Activated T-cell treated with anti-CD3 and anti-CD28 coated beads, Interleukin-2, amount 50 U/mL, for 72 hours (primary cell): ENCODE results near the gene PCNT. TPM values are rescaled to one million over a fixed set of nuclear protein-coding genes. Genes with fewer than 3 reads are reported as not detected.
"Not testable (repeated sequence)": the region's sequence is repeated elsewhere in the genome, so short reads cannot be mapped to it uniquely, and the experiment has no call there.

Source experiments
- ATAC-seq, 2 donors: fragments of 150-1000 bp; cut with Tn5 transposase; replicated peaks in 1 of 2; 2 replicates each; pipeline ENCODE4 v1.10.0; 2021; ENCODE audit warnings: moderate library complexity in 2 of 2, mild to moderate bottlenecking in 1 of 2
- DNase-seq, 2 donors: peaks; one replicate each; pipeline ENCODE4 v3.0.0; 2021 to 2022; ENCODE audit warnings: mixed read lengths in 1 of 2
- H3K27ac Mint-ChIP-seq: one replicate; pipeline ENCODE4 v1.8.0; 2022; ENCODE audit warnings: mild to moderate bottlenecking, moderate library complexity, mixed read lengths
- H3K27me3 Mint-ChIP-seq: one replicate; pipeline ENCODE4 v1.8.0; 2022; ENCODE audit warnings: low read depth, mixed read lengths
- H3K36me3 Mint-ChIP-seq, 2 donors: one replicate each; pipeline ENCODE4 v1.8.0; 2022; ENCODE audit warnings: mixed read lengths in 2 of 2, mild to moderate bottlenecking in 1 of 2; ENCODE audit not compliant: insufficient read depth in 2 of 2
- H3K4me1 Mint-ChIP-seq: one replicate; pipeline ENCODE4 v1.8.0; 2022; ENCODE audit warnings: low read depth, mixed read lengths
- H3K4me3 Mint-ChIP-seq, 2 donors: one replicate each; pipeline ENCODE4 v1.8.0; 2022; ENCODE audit warnings: mild to moderate bottlenecking in 2 of 2, mixed read lengths in 2 of 2, moderate library complexity in 2 of 2
- H3K9me3 Mint-ChIP-seq, 2 donors: one replicate each; pipeline ENCODE4 v1.8.0; 2022; ENCODE audit warnings: mixed read lengths in 2 of 2
- total RNA-seq, 2 donors: library from RNA; stranded (reverse); gene quantifications; one replicate each; pipeline ENCODE4 v1.2.3, GENCODE V29; 2022

The PCNT gene
- total RNA-seq, 2 donors from 2014 or later: 69.6 to 83.5 TPM

GRCh38 chr21:46428987-46429710 is 105.2 kb downstream of the PCNT start:
- Mint-ChIP-seq H3K4me3 (no peak overlapping the region), H3K9me3 (no peaks in the 10 kb centered on the region), H3K27me3 (no peaks in the 10 kb centered on the region), H3K4me1 (peaks cover 13% of the 10 kb centered on the region), H3K36me3 (peaks cover 2 to 8% of the 10 kb centered on the region in 2 donors), H3K27ac (no peak overlapping the region)
- DNase-seq (no peak), ATAC-seq (no peak)

- Mint-ChIP-seq H3K9me3 (no peaks in the 10 kb centered on the region), H3K4me1 (peaks cover 6% of the 10 kb centered on the region), H3K27me3 (no peaks in the 10 kb centered on the region), H3K27ac (no peak overlapping the region), H3K36me3 (peaks cover 2 to 9% of the 10 kb centered on the region in 2 donors), H3K4me3 (no peak overlapping the region)
- DNase-seq: no peak
- ATAC-seq: no peak
These were observed 106.1 kb downstream of the PCNT start for GRCh38 chr21:46429754-46430681.

GRCh38 chr21:46431448-46431847 is 107.5 kb downstream of the PCNT start:
- Mint-ChIP-seq H3K4me1 (no peaks in the 10 kb centered on the region), H3K36me3 (peaks cover 2 to 10% of the 10 kb centered on the region in 2 donors), H3K4me3 (no peak overlapping the region), H3K27ac (no peak overlapping the region), H3K27me3 (no peaks in the 10 kb centered on the region), H3K9me3 (no peaks in the 10 kb centered on the region)
- no peak for ATAC-seq
- DNase-seq: no peak

GRCh38 chr21:46431884-46432488 is 108.0 kb downstream of the PCNT start:
- no peaks in the 10 kb centered on the region for H3K27me3 Mint-ChIP-seq
- H3K27ac Mint-ChIP-seq: no peak overlapping the region
- peaks cover 2 to 10% of the 10 kb centered on the region in 2 donors for H3K36me3 Mint-ChIP-seq
- no peak for ATAC-seq
- DNase-seq: no peak
- no peaks in the 10 kb centered on the region for H3K9me3 Mint-ChIP-seq
- H3K4me3 Mint-ChIP-seq: no peak overlapping the region
- no peaks in the 10 kb centered on the region for H3K4me1 Mint-ChIP-seq

- DNase-seq, H3K4me3 Mint-ChIP-seq, ATAC-seq, H3K4me1 Mint-ChIP-seq, H3K9me3 Mint-ChIP-seq, H3K27ac Mint-ChIP-seq, H3K27me3 Mint-ChIP-seq: not testable (repeated sequence)
- H3K36me3 Mint-ChIP-seq: peaks cover 2 to 14% of the 10 kb centered on the region in 2 donors
These were observed 109.2 kb downstream of the PCNT start for GRCh38 chr21:46433116-46433515.

- no peak overlapping the region for H3K4me3 Mint-ChIP-seq
- H3K4me1 Mint-ChIP-seq: no peaks in the 10 kb centered on the region
- peaks cover 2 to 16% of the 10 kb centered on the region in 2 donors for H3K36me3 Mint-ChIP-seq
- H3K27ac Mint-ChIP-seq: no peak overlapping the region
- no peaks in the 10 kb centered on the region for H3K9me3 Mint-ChIP-seq
- ATAC-seq: peak; percentile 18 to 24
- no peaks in the 10 kb centered on the region for H3K27me3 Mint-ChIP-seq
- no peak for DNase-seq
These were observed 110.5 kb downstream of the PCNT start for GRCh38 chr21:46434322-46434958.

- no peaks in the 10 kb centered on the region for H3K4me1 Mint-ChIP-seq
- no peak overlapping the region for H3K4me3 Mint-ChIP-seq
- DNase-seq (no peak), ATAC-seq (no peak)
- H3K36me3 Mint-ChIP-seq: peaks cover 0 to 16% of the 10 kb centered on the region in 2 donors
- H3K9me3 Mint-ChIP-seq: no peaks in the 10 kb centered on the region
- H3K27me3 Mint-ChIP-seq: no peaks in the 10 kb centered on the region
- H3K27ac Mint-ChIP-seq: no peak overlapping the region
These were observed 111.9 kb downstream of the PCNT start for GRCh38 chr21:46435786-46436227.

GRCh38 chr21:46436621-46437020 is 112.7 kb downstream of the PCNT start:
- no peak overlapping the region for H3K27ac Mint-ChIP-seq
- ATAC-seq (no peak), DNase-seq (no peak)
- no peaks in the 10 kb centered on the region for H3K9me3 Mint-ChIP-seq
- no peaks in the 10 kb centered on the region for H3K27me3 Mint-ChIP-seq
- H3K4me1 Mint-ChIP-seq: no peaks in the 10 kb centered on the region
- peaks cover 0 to 12% of the 10 kb centered on the region in 2 donors for H3K36me3 Mint-ChIP-seq
- no peak overlapping the region for H3K4me3 Mint-ChIP-seq

- peak in 1 of 2 donors; percentile 8 for ATAC-seq
- no peaks in the 10 kb centered on the region for H3K9me3 Mint-ChIP-seq
- H3K36me3 Mint-ChIP-seq: peaks cover 0 to 8% of the 10 kb centered on the region in 2 donors
- no peak overlapping the region for H3K27ac Mint-ChIP-seq
- H3K4me3 Mint-ChIP-seq: no peak overlapping the region
- H3K4me1 Mint-ChIP-seq: no peaks in the 10 kb centered on the region
- no peaks in the 10 kb centered on the region for H3K27me3 Mint-ChIP-seq
- DNase-seq: no peak
These were observed 113.1 kb downstream of the PCNT start for GRCh38 chr21:46437096-46437498.

- Mint-ChIP-seq H3K4me1 (no peaks in the 10 kb centered on the region), H3K27ac (no peak overlapping the region), H3K4me3 (no peak overlapping the region), H3K9me3 (no peaks in the 10 kb centered on the region), H3K27me3 (no peaks in the 10 kb centered on the region), H3K36me3 (peaks cover 0 to 11% of the 10 kb centered on the region in 2 donors)
- DNase-seq (no peak), ATAC-seq (peak in 1 of 2 donors; percentile 34)
These were observed 113.6 kb downstream of the PCNT start for GRCh38 chr21:46437511-46437910.

- Mint-ChIP-seq H3K4me1 (no peaks in the 10 kb centered on the region), H3K27me3 (no peaks in the 10 kb centered on the region), H3K36me3 (peaks cover 1 to 15% of the 10 kb centered on the region in 2 donors), H3K27ac (no peak overlapping the region), H3K9me3 (no peaks in the 10 kb centered on the region), H3K4me3 (no peak overlapping the region)
- DNase-seq (no peak), ATAC-seq (no peak)
These were observed 114.3 kb downstream of the PCNT start for GRCh38 chr21:46438241-46438640.

GRCh38 chr21:46439906-46440305 is 116.0 kb downstream of the PCNT start:
- no peak for ATAC-seq
- no peaks in the 10 kb centered on the region for H3K4me1 Mint-ChIP-seq
- no peak overlapping the region for H3K4me3 Mint-ChIP-seq
- no peak overlapping the region for H3K27ac Mint-ChIP-seq
- H3K27me3 Mint-ChIP-seq: no peaks in the 10 kb centered on the region
- no peak for DNase-seq
- H3K9me3 Mint-ChIP-seq: no peaks in the 10 kb centered on the region
- peaks cover 1 to 17% of the 10 kb centered on the region in 2 donors for H3K36me3 Mint-ChIP-seq
